IPS DF 4.7 (cell line): ENCODE results near the gene KCNJ11.

Experiments used
- DNase-seq: peaks from one replicate; pipeline ENCODE4 v3.0.0-alpha.2; 2013; ENCODE audit warnings: low spot score; ENCODE audit errors: extremely low read depth

The KCNJ11 gene

GRCh38 chr11:17391493-17392355, 3.3 kb upstream of the KCNJ11 start:
- DNase-seq: no peak

- DNase-seq: no peak
Observed at GRCh38 chr11:17389957-17390649, 1.6 kb upstream of the KCNJ11 start.

- peak; percentile 22 for DNase-seq
Observed at GRCh38 chr11:17389211-17389956, 925 bp upstream of the KCNJ11 start.

- no peak for DNase-seq
Observed at GRCh38 chr11:17387811-17388210, 648 bp downstream of the KCNJ11 start.

- DNase-seq: no peak
Observed at GRCh38 chr11:17387254-17387653, 1.2 kb downstream of the KCNJ11 start.

GRCh38 chr11:17386331-17387084, 2.0 kb downstream of the KCNJ11 start:
- DNase-seq: no peak

- DNase-seq: no peak
Observed at GRCh38 chr11:17385926-17386325, 2.5 kb downstream of the KCNJ11 start.

- no peak for DNase-seq
Observed at GRCh38 chr11:17385492-17385891, 3.0 kb downstream of the KCNJ11 start.

GRCh38 chr11:17384002-17384511, 4.4 kb downstream of the KCNJ11 start:
- peak; percentile 82 for DNase-seq

GRCh38 chr11:17383461-17383860, 5.0 kb downstream of the KCNJ11 start:
- DNase-seq: no peak

- no peak for DNase-seq
Observed at GRCh38 chr11:17382046-17382728, 6.3 kb downstream of the KCNJ11 start.

GRCh38 chr11:17381156-17381555, 7.3 kb downstream of the KCNJ11 start:
- no peak for DNase-seq

GRCh38 chr11:17379383-17380180, 8.9 kb downstream of the KCNJ11 start:
- no peak for DNase-seq

GRCh38 chr11:17378655-17379054, 9.8 kb downstream of the KCNJ11 start:
- no peak for DNase-seq

- DNase-seq: no peak
Observed at GRCh38 chr11:17376493-17376892, 12.0 kb downstream of the KCNJ11 start.

GRCh38 chr11:17375547-17375946, 12.9 kb downstream of the KCNJ11 start:
- DNase-seq: no peak

- no peak for DNase-seq
Observed at GRCh38 chr11:17371614-17372013, 16.8 kb downstream of the KCNJ11 start.

GRCh38 chr11:17369684-17370243, 18.7 kb downstream of the KCNJ11 start:
- DNase-seq: no peak

- no peak for DNase-seq
Observed at GRCh38 chr11:17369094-17369493, 19.4 kb downstream of the KCNJ11 start.
